IMR-90 (cell line): Measurements from ENCODE around the gene C17orf100. TPM values are rescaled to one million over a fixed set of nuclear protein-coding genes. Genes with fewer than 3 reads are reported as not detected.

Experiments
- ATAC-seq: fragments of 200-7000 bp; cut with Tn5 transposase; 2 replicates; pipeline ENCODE4 v1.9.1; 2020; ENCODE audit warnings: low read depth, mild to moderate bottlenecking, moderate library complexity
- BruUV-seq: library from RNA; stranded (reverse); fragments of 400-500 nt; replicated peaks from 2 replicates; lab custom pipeline; 2021; lab: Mats Ljungman, UMichigan
- CTCF ChIA-PET: fragments of 300-600 bp; formaldehyde crosslinking; extraction: SDS; loops from one replicate; lab custom pipeline; 2021; ENCODE audit warnings: antibody characterized with exemption; lab: Yijun Ruan, JAX
- POLR2A ChIA-PET: fragments of 300-600 bp; sonication (Branson Sonifier 250); formaldehyde crosslinking; loops from one replicate; lab custom pipeline; 2022; ENCODE audit warnings: antibody characterized with exemption; ENCODE audit not compliant: unreplicated experiment; lab: Charles Lee
- DNase-seq: peaks from one replicate; pipeline ENCODE4 v3.0.0; 2013
- H2AFZ ChIP-seq: replicated peaks from 2 replicates; pipeline ENCODE3; 2013; ENCODE audit warnings: low read length, mild to moderate bottlenecking; ENCODE audit not compliant: poor library complexity
- H2AK5ac ChIP-seq: 2 replicates; pipeline ENCODE4 v1.6.1; 2013; ENCODE audit warnings: low read depth, low read length, inconsistent platforms
- H2AK9ac ChIP-seq: replicated peaks from 2 replicates; pipeline ENCODE3; 2013; ENCODE audit warnings: mild to moderate bottlenecking, low read depth, low read length, moderate library complexity; ENCODE audit not compliant: poor library complexity
- H2BK120ac ChIP-seq: 2 replicates; pipeline ENCODE4 v1.6.1; 2013; ENCODE audit warnings: low read depth, low read length, inconsistent platforms
- H2BK15ac ChIP-seq: 3 replicates; pipeline ENCODE4 v1.6.1; 2013; ENCODE audit warnings: low read depth, low read length, inconsistent platforms
- H2BK20ac ChIP-seq: 2 replicates; pipeline ENCODE4 v1.6.1; 2013; ENCODE audit warnings: low read depth, mild to moderate bottlenecking, inconsistent platforms, low read length, moderate library complexity
- H2BK5ac ChIP-seq: 2 replicates; pipeline ENCODE4 v1.6.1; 2013; ENCODE audit warnings: mild to moderate bottlenecking, low read depth, low read length, inconsistent platforms; ENCODE audit not compliant: poor library complexity, severe bottlenecking
- H3K14ac ChIP-seq: replicated peaks from 2 replicates; pipeline ENCODE4 v1.6.1; 2013; ENCODE audit warnings: low read depth, low read length, inconsistent platforms
- H3K18ac ChIP-seq: 2 replicates; pipeline ENCODE4 v1.6.1; 2013; ENCODE audit warnings: low read depth, low read length, control low read depth
- H3K23ac ChIP-seq: 2 replicates; pipeline ENCODE4 v1.6.1; 2013; ENCODE audit warnings: low read depth, low read length, inconsistent platforms
- H3K27ac ChIP-seq: 2 replicates; pipeline ENCODE4 v1.5.1; 2013; ENCODE audit warnings: mild to moderate bottlenecking, control low read depth, low read length; ENCODE audit not compliant: insufficient read depth
- H3K27me3 ChIP-seq: 2 replicates; pipeline ENCODE4 v1.6.1; 2013; ENCODE audit warnings: low read length; ENCODE audit not compliant: control insufficient read depth, insufficient read depth
- H3K36me3 ChIP-seq: 2 replicates; pipeline ENCODE4 v1.6.1; 2013; ENCODE audit warnings: low read length, mixed read lengths; ENCODE audit not compliant: control insufficient read depth, insufficient read depth
- H3K4ac ChIP-seq: 2 replicates; pipeline ENCODE4 v1.6.1; 2013; ENCODE audit warnings: low read depth, low read length, inconsistent platforms
- H3K4me1 ChIP-seq: 2 replicates; pipeline ENCODE4 v1.6.1; 2013; ENCODE audit warnings: low read length, mixed read lengths; ENCODE audit not compliant: control insufficient read depth, insufficient read depth
- H3K4me2 ChIP-seq: 2 replicates; pipeline ENCODE4 v1.6.1; 2013; ENCODE audit warnings: low read depth, mild to moderate bottlenecking, control low read depth, low read length, moderate library complexity
- H3K4me3 ChIP-seq: 2 replicates; pipeline ENCODE4 v1.5.1; 2013; ENCODE audit warnings: low read depth, mild to moderate bottlenecking, control low read depth, low read length, moderate library complexity; ENCODE audit not compliant: insufficient read depth
- H3K56ac ChIP-seq: 2 replicates; pipeline ENCODE4 v1.6.1; 2013; ENCODE audit warnings: low read length, inconsistent platforms; ENCODE audit not compliant: insufficient read depth; ENCODE audit errors: extremely low read depth
- H3K79me1 ChIP-seq, 2 experiments: 2 replicates each; pipeline ENCODE4 v1.6.1; 2013; ENCODE audit warnings: low read length in 2 of 2, inconsistent platforms in 1 of 2, low read depth in 1 of 2
- H3K9ac ChIP-seq: 2 replicates; pipeline ENCODE4 v1.6.1; 2013; ENCODE audit warnings: low read depth, low read length, control low read depth
- H3K9me1 ChIP-seq: 2 replicates; pipeline ENCODE4 v1.6.1; 2013; ENCODE audit warnings: low read length, inconsistent platforms; ENCODE audit not compliant: insufficient read depth
- H3K9me3 ChIP-seq: 2 replicates; pipeline ENCODE4 v1.6.1; 2013; ENCODE audit warnings: low read length; ENCODE audit not compliant: control insufficient read depth, insufficient read depth
- H4K20me1 ChIP-seq: 2 replicates; pipeline ENCODE4 v1.6.1; 2013; ENCODE audit warnings: low read length, inconsistent platforms; ENCODE audit not compliant: insufficient read depth
- H4K5ac ChIP-seq: 2 replicates; pipeline ENCODE4 v1.6.1; 2013; ENCODE audit warnings: mild to moderate bottlenecking, low read depth, low read length, control low read depth
- H4K8ac ChIP-seq, 2 experiments: 2 replicates each; pipeline ENCODE4 v1.6.1; 2013; ENCODE audit warnings: low read depth in 2 of 2, low read length in 2 of 2, control low read depth in 1 of 2, inconsistent platforms in 1 of 2
- H4K91ac ChIP-seq: 2 replicates; pipeline ENCODE4 v1.6.1; 2013; ENCODE audit warnings: low read depth, low read length, inconsistent platforms; ENCODE audit not compliant: insufficient read depth
- BHLHE40 ChIP-seq: fragments of 150-350 bp; IDR thresholded peaks from 2 replicates; pipeline ENCODE4 v1.6.1; 2016; ENCODE audit warnings: mild to moderate bottlenecking, low read depth, low read length
- CTCF ChIP-seq: conservative IDR thresholded peaks from 2 replicates; pipeline ENCODE4 v1.5.1; 2012; ENCODE audit warnings: mild to moderate bottlenecking, low read depth, low read length, improper control_type of control experiment
- FOS ChIP-seq: fragments of 150-350 bp; IDR thresholded peaks from 2 replicates; pipeline ENCODE4 v1.6.1; 2016; ENCODE audit warnings: low read depth, low read length
- MAFK ChIP-seq: IDR thresholded peaks from 2 replicates; pipeline ENCODE4 v1.6.1; 2012; ENCODE audit warnings: low read depth, low read length, improper control_type of control experiment
- NFE2L2 ChIP-seq: fragments of 150-350 bp; IDR thresholded peaks from 2 replicates; pipeline ENCODE4 v1.6.1; 2016; ENCODE audit warnings: low read depth, mild to moderate bottlenecking, low read length
- POLR2A ChIP-seq: IDR thresholded peaks from 2 replicates; pipeline ENCODE4 v1.6.1; 2012; ENCODE audit warnings: mild to moderate bottlenecking, low read depth, low read length
- RAD21 ChIP-seq: IDR thresholded peaks from 2 replicates; pipeline ENCODE4 v1.6.1; 2012; ENCODE audit warnings: low read length, improper control_type of control experiment
- RCOR1 ChIP-seq: IDR thresholded peaks from 2 replicates; pipeline ENCODE4 v1.6.1; 2012; ENCODE audit warnings: mild to moderate bottlenecking, low read length, improper control_type of control experiment; ENCODE audit not compliant: insufficient replicate concordance
- SMC3 ChIP-seq: fragments of 150-350 bp; IDR thresholded peaks from 2 replicates; pipeline ENCODE4 v1.6.1; 2016; ENCODE audit warnings: low read depth, mild to moderate bottlenecking, antibody characterized with exemption, low read length, moderate library complexity
- dilution Hi-C: fragments of 300-500 bp; cut with HindIII; formaldehyde crosslinking; loops from one replicate; pipeline ENCODE4 v1.14.3; 2018; ENCODE audit warnings: low sequenced_read_pairs; ENCODE audit not compliant: unreplicated experiment
- in situ Hi-C: fragments of 300-500 bp; cut with MboI; formaldehyde crosslinking; loops from 3 replicates; pipeline ENCODE4 v1.14.3; 2019; ENCODE audit warnings: low sequenced_read_pairs, inconsistent platforms, mixed read lengths
- intact Hi-C: fragments of 100-400 bp; cut with micrococcal nuclease; formaldehyde crosslinking; loops from 2 replicates; pipeline ENCODE4 v1.10.0; 2022
- polyA plus RNA-seq, 3 experiments: library from polyadenylated mRNA; depleted of rRNA; stranded (reverse); fragments of >200 nt; gene quantifications; 2 replicates each; pipeline ENCODE4 v1.2.3, GENCODE V29; 2012; ENCODE audit warnings: low replicate concordance in 1 of 3
- total RNA-seq: library from RNA; depleted of rRNA; stranded (reverse); fragments of >200 nt; gene quantifications from 2 replicates; pipeline ENCODE4 v1.2.3, GENCODE V29; 2012

C17orf100 gene
- total and polyA plus RNA-seq, 2 of the 4 experiments (the other 2 are of a cell fraction), result 0.18 to 1.8 TPM

- no peak for TF ChIP-seq CTCF
These were observed 8.0 kb upstream of the C17orf100 start (continued) for GRCh38 chr17:6643451-6644125.

GRCh38 chr17:6648181-6648580 lies 3.4 kb upstream of the C17orf100 start:
- Histone ChIP-seq H3K9ac (no peak overlapping the region), H3K4me1 (0 out of 2 replicates have a peak, but pooled peaks cover 6% of the 10 kb centered on the region), H2AK5ac (no peak overlapping the region), H2BK5ac (no peak overlapping the region), H2AFZ (no peak overlapping the region), H3K14ac (no peak overlapping the region), H2BK120ac (no peak overlapping the region), H3K27ac (no peak overlapping the region), H2AK9ac (no peak overlapping the region), H3K27me3 (peaks cover 3% of the 10 kb centered on the region), H3K36me3 (peaks cover 11% of the 10 kb centered on the region), H4K20me1 (peaks cover 13% of the 10 kb centered on the region), H3K56ac (no peak overlapping the region), H3K4me2 (no peak overlapping the region), H4K5ac (no peak overlapping the region), H3K9me3 (no peaks in the 10 kb centered on the region; the same call in 1 of the 2 replicates), H4K91ac (no peak overlapping the region), H4K8ac (no peak overlapping the region), H3K23ac (no peak overlapping the region), H3K9me1 (peaks cover 8% of the 10 kb centered on the region; the same call in 1 of the 2 replicates), H3K4me3 (no peak overlapping the region), H2BK20ac (no peak overlapping the region), H3K18ac (no peak overlapping the region), H2BK15ac (no peak overlapping the region), H3K79me1 (peaks cover 15 to 44% of the 10 kb centered on the region in 2 experiments), H3K4ac (no peak overlapping the region)
- in situ Hi-C loops, result loop anchor here (10.0 kb wide), 1 partner anchor 173 kb away; no protein-coding TSS in a partner anchor
- ChIA-PET POLR2A (no interaction called here), CTCF (interaction anchor here (0.6 to 0.7 kb wide), 2 partner anchors 176 to 1062 kb away, joined by 3 to 4 read pairs; no protein-coding TSS in a partner anchor)
- dilution Hi-C loops, result no loop called here
- ATAC-seq (no peak), DNase-seq (no peak)
- intact Hi-C loops, result no loop called here
- TF ChIP-seq MAFK (no peak), POLR2A (no peak), BHLHE40 (no peak), NFE2L2 (no peak), CTCF (peak; percentile 37), RCOR1 (no peak), SMC3 (peak; percentile 14; the same call in 1 of the 2 replicates), RAD21 (peak; percentile 36; the same call in 1 of the 2 replicates), FOS (no peak)
- no TSS peak for BruUV-seq
